ENCODE results near the gene TPBGL. TPM values are rescaled to one million over a fixed set of nuclear protein-coding genes. Genes with fewer than 3 reads are reported as not detected.

The TPBGL gene
- total and polyA plus RNA-seq, 2 of the 4 experiments (the other 2 are of a cell fraction): not detected

DNA sequence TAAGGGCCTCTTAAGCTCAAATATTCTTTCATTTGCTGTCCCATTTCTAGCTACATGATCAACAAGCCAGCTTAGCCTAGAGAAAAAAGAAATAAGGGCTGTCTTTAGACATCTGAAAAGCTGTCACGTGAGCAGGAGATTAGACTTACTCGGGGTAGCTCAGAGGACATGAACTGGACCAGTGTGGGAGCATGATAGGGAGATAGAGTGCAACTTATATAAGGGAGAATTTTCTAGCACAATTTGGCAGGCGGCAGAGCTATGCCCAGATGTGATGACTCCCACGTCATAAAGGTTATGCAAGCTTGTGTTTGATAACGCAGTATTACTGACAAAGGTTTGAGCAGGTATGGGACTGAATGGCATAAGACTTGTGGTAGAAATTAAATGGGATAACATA, 28.2 kb upstream of the TPBGL start:
- no peak for DNase-seq

More for the DNA sequence above, 28.2 kb upstream of the TPBGL start:
- Histone ChIP-seq H2AK5ac (ENCODE audit: low read depth, low read length) (no peak overlapping the region), H3K23ac (ENCODE audit: low read depth, low read length) (no peak overlapping the region), H3K4ac (ENCODE audit: low read depth, low read length) (no peak overlapping the region), H3K36me3 (ENCODE audit: control insufficient read depth, insufficient read depth, low read length) (no peaks in the 10 kb centered on the region), H2BK20ac (ENCODE audit: low read depth, low read length) (no peak overlapping the region), H4K5ac (ENCODE audit: low read depth, low read length) (no peak overlapping the region), H4K8ac (ENCODE audit: low read depth in 2 of 2, low read length in 2 of 2) (no peak overlapping the region), H3K79me1 (ENCODE audit: low read depth in 1 of 2, low read length in 2 of 2) (no peaks in the 10 kb centered on the region), H2BK15ac (ENCODE audit: low read depth, low read length) (no peak overlapping the region), H3K14ac (replicated peaks; ENCODE audit: low read depth, low read length) (no peak overlapping the region), H3K27ac (ENCODE audit: insufficient read depth, low read length) (no peak overlapping the region), H2BK5ac (ENCODE audit: low read depth, low read length, poor library complexity, severe bottlenecking) (no peak overlapping the region), H2AK9ac (replicated peaks; ENCODE audit: low read depth, low read length, poor library complexity) (no peak overlapping the region), H3K56ac (ENCODE audit: extremely low read depth, insufficient read depth, low read length) (no peak overlapping the region), H3K4me2 (ENCODE audit: low read depth, low read length) (no peak overlapping the region), H4K91ac (ENCODE audit: insufficient read depth, low read depth, low read length) (no peak overlapping the region), H3K4me1 (ENCODE audit: control insufficient read depth, insufficient read depth, low read length) (no peaks in the 10 kb centered on the region), H3K9me1 (ENCODE audit: insufficient read depth, low read length) (no peaks in the 10 kb centered on the region), H3K27me3 (ENCODE audit: control insufficient read depth, insufficient read depth, low read length) (peaks cover 24% of the 10 kb centered on the region), H4K20me1 (ENCODE audit: insufficient read depth, low read length) (peaks cover 3% of the 10 kb centered on the region; the same call in 1 of the 2 replicates), H3K18ac (ENCODE audit: low read depth, low read length) (no peak overlapping the region), H3K9me3 (ENCODE audit: control insufficient read depth, insufficient read depth, low read length) (no peaks in the 10 kb centered on the region), H3K9ac (ENCODE audit: low read depth, low read length) (no peak overlapping the region), H3K4me3 (ENCODE audit: insufficient read depth, low read depth, low read length) (no peak overlapping the region), H2BK120ac (ENCODE audit: low read depth, low read length) (no peak overlapping the region), H2AFZ (replicated peaks; ENCODE audit: low read length, poor library complexity) (no peak overlapping the region)
- POLR2A ChIA-PET (ENCODE audit: unreplicated experiment): no interaction called here
- CTCF ChIA-PET: interaction anchor here (0.8 kb wide), 1 partner anchor 283 kb away, joined by 3 read pairs; no protein-coding TSS in a partner anchor
- dilution Hi-C loops (cut with HindIII; ENCODE audit: low sequenced_read_pairs, unreplicated experiment) (no loop called here), in situ Hi-C loops (cut with MboI; ENCODE audit: low sequenced_read_pairs) (no loop called here), intact Hi-C loops (cut with micrococcal nuclease) (no loop called here)
- BruUV-seq (replicated peaks): no TSS peak
- no peak for TF ChIP-seq RCOR1 (IDR thresholded peaks at IDR 0.05; ENCODE audit: insufficient replicate concordance, low read length)
- TF ChIP-seq FOS (IDR thresholded peaks at IDR 0.05; ENCODE audit: low read depth, low read length): no peak
- TF ChIP-seq CHD1 (IDR thresholded peaks at IDR 0.05; ENCODE audit: low read depth, low read length): no peak
- no peak for TF ChIP-seq BHLHE40 (IDR thresholded peaks at IDR 0.05; ENCODE audit: low read depth, low read length)
- TF ChIP-seq RAD21 (IDR thresholded peaks at IDR 0.05; ENCODE audit: low read length): no peak
- TF ChIP-seq, protein P1, sequence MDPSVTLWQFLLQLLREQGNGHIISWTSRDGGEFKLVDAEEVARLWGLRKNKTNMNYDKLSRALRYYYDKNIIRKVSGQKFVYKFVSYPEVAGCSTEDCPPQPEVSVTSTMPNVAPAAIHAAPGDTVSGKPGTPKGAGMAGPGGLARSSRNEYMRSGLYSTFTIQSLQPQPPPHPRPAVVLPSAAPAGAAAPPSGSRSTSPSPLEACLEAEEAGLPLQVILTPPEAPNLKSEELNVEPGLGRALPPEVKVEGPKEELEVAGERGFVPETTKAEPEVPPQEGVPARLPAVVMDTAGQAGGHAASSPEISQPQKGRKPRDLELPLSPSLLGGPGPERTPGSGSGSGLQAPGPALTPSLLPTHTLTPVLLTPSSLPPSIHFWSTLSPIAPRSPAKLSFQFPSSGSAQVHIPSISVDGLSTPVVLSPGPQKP (IDR thresholded peaks at IDR 0.05; ENCODE audit: borderline replicate concordance, low read depth, low read length): no peak
- TF ChIP-seq SMC3 (IDR thresholded peaks at IDR 0.05; ENCODE audit: low read depth, low read length): no peak
- TF ChIP-seq, protein P2, sequence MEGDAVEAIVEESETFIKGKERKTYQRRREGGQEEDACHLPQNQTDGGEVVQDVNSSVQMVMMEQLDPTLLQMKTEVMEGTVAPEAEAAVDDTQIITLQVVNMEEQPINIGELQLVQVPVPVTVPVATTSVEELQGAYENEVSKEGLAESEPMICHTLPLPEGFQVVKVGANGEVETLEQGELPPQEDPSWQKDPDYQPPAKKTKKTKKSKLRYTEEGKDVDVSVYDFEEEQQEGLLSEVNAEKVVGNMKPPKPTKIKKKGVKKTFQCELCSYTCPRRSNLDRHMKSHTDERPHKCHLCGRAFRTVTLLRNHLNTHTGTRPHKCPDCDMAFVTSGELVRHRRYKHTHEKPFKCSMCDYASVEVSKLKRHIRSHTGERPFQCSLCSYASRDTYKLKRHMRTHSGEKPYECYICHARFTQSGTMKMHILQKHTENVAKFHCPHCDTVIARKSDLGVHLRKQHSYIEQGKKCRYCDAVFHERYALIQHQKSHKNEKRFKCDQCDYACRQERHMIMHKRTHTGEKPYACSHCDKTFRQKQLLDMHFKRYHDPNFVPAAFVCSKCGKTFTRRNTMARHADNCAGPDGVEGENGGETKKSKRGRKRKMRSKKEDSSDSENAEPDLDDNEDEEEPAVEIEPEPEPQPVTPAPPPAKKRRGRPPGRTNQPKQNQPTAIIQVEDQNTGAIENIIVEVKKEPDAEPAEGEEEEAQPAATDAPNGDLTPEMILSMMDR (conservative IDR thresholded peaks at IDR 0.05; ENCODE audit: low read depth, low read length): no peak
- WGBS, 2 experiments (ENCODE audit: extremely low coverage in 2 of 2, insufficient read length in 1 of 2): no CpG with 5 or more reads among the region's 5 CpGs
- no peak for ATAC-seq (ENCODE audit: low read depth)

All from IMR-90 (cell line).